IMR-90 (cell line): ENCODE data around the gene PRKAG2. TPM values are rescaled to one million over a fixed set of nuclear protein-coding genes. Genes with fewer than 3 reads are reported as not detected.
"Not testable (repeated sequence)": the region's sequence is repeated elsewhere in the genome, so short reads cannot be mapped to it uniquely, and the experiment has no call there.

Experiments
- ATAC-seq: fragments of 200-7000 bp; cut with Tn5 transposase; 2 replicates; pipeline ENCODE4 v1.9.1; 2020; ENCODE audit warnings: low read depth, mild to moderate bottlenecking, moderate library complexity
- BruUV-seq: library from RNA; stranded (reverse); fragments of 400-500 nt; replicated peaks from 2 replicates; lab custom pipeline; 2021; lab: Mats Ljungman, UMichigan
- CTCF ChIA-PET: fragments of 300-600 bp; formaldehyde crosslinking; extraction: SDS; loops from one replicate; lab custom pipeline; 2021; ENCODE audit warnings: antibody characterized with exemption; lab: Yijun Ruan, JAX
- POLR2A ChIA-PET: fragments of 300-600 bp; sonication (Branson Sonifier 250); formaldehyde crosslinking; loops from one replicate; lab custom pipeline; 2022; ENCODE audit warnings: antibody characterized with exemption; ENCODE audit not compliant: unreplicated experiment; lab: Charles Lee
- DNase-seq: peaks from one replicate; pipeline ENCODE4 v3.0.0; 2013
- H2AFZ ChIP-seq: replicated peaks from 2 replicates; pipeline ENCODE3; 2013; ENCODE audit warnings: low read length, mild to moderate bottlenecking; ENCODE audit not compliant: poor library complexity
- H2AK5ac ChIP-seq: 2 replicates; pipeline ENCODE4 v1.6.1; 2013; ENCODE audit warnings: low read depth, low read length, inconsistent platforms
- H2AK9ac ChIP-seq: replicated peaks from 2 replicates; pipeline ENCODE3; 2013; ENCODE audit warnings: mild to moderate bottlenecking, low read depth, low read length, moderate library complexity; ENCODE audit not compliant: poor library complexity
- H2BK120ac ChIP-seq: 2 replicates; pipeline ENCODE4 v1.6.1; 2013; ENCODE audit warnings: low read depth, low read length, inconsistent platforms
- H2BK15ac ChIP-seq: 3 replicates; pipeline ENCODE4 v1.6.1; 2013; ENCODE audit warnings: low read depth, low read length, inconsistent platforms
- H2BK20ac ChIP-seq: 2 replicates; pipeline ENCODE4 v1.6.1; 2013; ENCODE audit warnings: low read depth, mild to moderate bottlenecking, inconsistent platforms, low read length, moderate library complexity
- H2BK5ac ChIP-seq: 2 replicates; pipeline ENCODE4 v1.6.1; 2013; ENCODE audit warnings: mild to moderate bottlenecking, low read depth, low read length, inconsistent platforms; ENCODE audit not compliant: poor library complexity, severe bottlenecking
- H3K14ac ChIP-seq: replicated peaks from 2 replicates; pipeline ENCODE4 v1.6.1; 2013; ENCODE audit warnings: low read depth, low read length, inconsistent platforms
- H3K18ac ChIP-seq: 2 replicates; pipeline ENCODE4 v1.6.1; 2013; ENCODE audit warnings: low read depth, low read length, control low read depth
- H3K23ac ChIP-seq: 2 replicates; pipeline ENCODE4 v1.6.1; 2013; ENCODE audit warnings: low read depth, low read length, inconsistent platforms
- H3K27ac ChIP-seq: 2 replicates; pipeline ENCODE4 v1.5.1; 2013; ENCODE audit warnings: mild to moderate bottlenecking, control low read depth, low read length; ENCODE audit not compliant: insufficient read depth
- H3K27me3 ChIP-seq: 2 replicates; pipeline ENCODE4 v1.6.1; 2013; ENCODE audit warnings: low read length; ENCODE audit not compliant: control insufficient read depth, insufficient read depth
- H3K36me3 ChIP-seq: 2 replicates; pipeline ENCODE4 v1.6.1; 2013; ENCODE audit warnings: low read length, mixed read lengths; ENCODE audit not compliant: control insufficient read depth, insufficient read depth
- H3K4ac ChIP-seq: 2 replicates; pipeline ENCODE4 v1.6.1; 2013; ENCODE audit warnings: low read depth, low read length, inconsistent platforms
- H3K4me1 ChIP-seq: 2 replicates; pipeline ENCODE4 v1.6.1; 2013; ENCODE audit warnings: low read length, mixed read lengths; ENCODE audit not compliant: control insufficient read depth, insufficient read depth
- H3K4me2 ChIP-seq: 2 replicates; pipeline ENCODE4 v1.6.1; 2013; ENCODE audit warnings: low read depth, mild to moderate bottlenecking, control low read depth, low read length, moderate library complexity
- H3K4me3 ChIP-seq: 2 replicates; pipeline ENCODE4 v1.5.1; 2013; ENCODE audit warnings: low read depth, mild to moderate bottlenecking, control low read depth, low read length, moderate library complexity; ENCODE audit not compliant: insufficient read depth
- H3K56ac ChIP-seq: 2 replicates; pipeline ENCODE4 v1.6.1; 2013; ENCODE audit warnings: low read length, inconsistent platforms; ENCODE audit not compliant: insufficient read depth; ENCODE audit errors: extremely low read depth
- H3K79me1 ChIP-seq, 2 experiments: 2 replicates each; pipeline ENCODE4 v1.6.1; 2013; ENCODE audit warnings: low read length in 2 of 2, inconsistent platforms in 1 of 2, low read depth in 1 of 2
- H3K9ac ChIP-seq: 2 replicates; pipeline ENCODE4 v1.6.1; 2013; ENCODE audit warnings: low read depth, low read length, control low read depth
- H3K9me1 ChIP-seq: 2 replicates; pipeline ENCODE4 v1.6.1; 2013; ENCODE audit warnings: low read length, inconsistent platforms; ENCODE audit not compliant: insufficient read depth
- H3K9me3 ChIP-seq: 2 replicates; pipeline ENCODE4 v1.6.1; 2013; ENCODE audit warnings: low read length; ENCODE audit not compliant: control insufficient read depth, insufficient read depth
- H4K20me1 ChIP-seq: 2 replicates; pipeline ENCODE4 v1.6.1; 2013; ENCODE audit warnings: low read length, inconsistent platforms; ENCODE audit not compliant: insufficient read depth
- H4K5ac ChIP-seq: 2 replicates; pipeline ENCODE4 v1.6.1; 2013; ENCODE audit warnings: mild to moderate bottlenecking, low read depth, low read length, control low read depth
- H4K8ac ChIP-seq, 2 experiments: 2 replicates each; pipeline ENCODE4 v1.6.1; 2013; ENCODE audit warnings: low read depth in 2 of 2, low read length in 2 of 2, control low read depth in 1 of 2, inconsistent platforms in 1 of 2
- H4K91ac ChIP-seq: 2 replicates; pipeline ENCODE4 v1.6.1; 2013; ENCODE audit warnings: low read depth, low read length, inconsistent platforms; ENCODE audit not compliant: insufficient read depth
- BHLHE40 ChIP-seq: fragments of 150-350 bp; IDR thresholded peaks from 2 replicates; pipeline ENCODE4 v1.6.1; 2016; ENCODE audit warnings: mild to moderate bottlenecking, low read depth, low read length
- CEBPB ChIP-seq: IDR thresholded peaks from 2 replicates; pipeline ENCODE4 v1.6.1; 2012; ENCODE audit warnings: low read depth, low read length, improper control_type of control experiment
- CTCF ChIP-seq: conservative IDR thresholded peaks from 2 replicates; pipeline ENCODE4 v1.5.1; 2012; ENCODE audit warnings: mild to moderate bottlenecking, low read depth, low read length, improper control_type of control experiment
- MAZ ChIP-seq: IDR thresholded peaks from 2 replicates; pipeline ENCODE4 v1.6.1; 2012; ENCODE audit warnings: low read depth, mild to moderate bottlenecking, low read length, improper control_type of control experiment, moderate library complexity, borderline replicate concordance
- MXI1 ChIP-seq: IDR thresholded peaks from 2 replicates; pipeline ENCODE4 v1.6.1; 2012; ENCODE audit warnings: low read depth, mild to moderate bottlenecking, low read length, moderate library complexity, borderline replicate concordance
- POLR2A ChIP-seq: IDR thresholded peaks from 2 replicates; pipeline ENCODE4 v1.6.1; 2012; ENCODE audit warnings: mild to moderate bottlenecking, low read depth, low read length
- SMC3 ChIP-seq: fragments of 150-350 bp; IDR thresholded peaks from 2 replicates; pipeline ENCODE4 v1.6.1; 2016; ENCODE audit warnings: low read depth, mild to moderate bottlenecking, antibody characterized with exemption, low read length, moderate library complexity
- WGBS, 2 experiments: methylation state at CpG; one replicate each; pipeline versions ENCODE4 v1.1.5 to v1.1.7; 2013; ENCODE audit warnings: missing lambda C conversion rate in 2 of 2; ENCODE audit not compliant: insufficient read length in 1 of 2; ENCODE audit errors: extremely low coverage in 2 of 2; 5-methylcytosine and 5-hydroxymethylcytosine counted together
- dilution Hi-C: fragments of 300-500 bp; cut with HindIII; formaldehyde crosslinking; loops from one replicate; pipeline ENCODE4 v1.14.3; 2018; ENCODE audit warnings: low sequenced_read_pairs; ENCODE audit not compliant: unreplicated experiment
- in situ Hi-C: fragments of 300-500 bp; cut with MboI; formaldehyde crosslinking; loops from 3 replicates; pipeline ENCODE4 v1.14.3; 2019; ENCODE audit warnings: low sequenced_read_pairs, inconsistent platforms, mixed read lengths
- intact Hi-C: fragments of 100-400 bp; cut with micrococcal nuclease; formaldehyde crosslinking; loops from 2 replicates; pipeline ENCODE4 v1.10.0; 2022
- polyA plus RNA-seq, 3 experiments: library from polyadenylated mRNA; depleted of rRNA; stranded (reverse); fragments of >200 nt; gene quantifications; 2 replicates each; pipeline ENCODE4 v1.2.3, GENCODE V29; 2012; ENCODE audit warnings: low replicate concordance in 1 of 3
- total RNA-seq: library from RNA; depleted of rRNA; stranded (reverse); fragments of >200 nt; gene quantifications from 2 replicates; pipeline ENCODE4 v1.2.3, GENCODE V29; 2012

The PRKAG2 gene
- total and polyA plus RNA-seq, 2 of the 4 experiments (the other 2 are of a cell fraction) = 15.4 to 21.6 TPM

- peak overlapping the region; percentile 98 for H3K23ac ChIP-seq
- H3K79me1 ChIP-seq = peaks cover 3 to 35% of the 10 kb centered on the region in 2 experiments; a peak in 2 of 4 replicates
- peak overlapping the region; percentile 47 for H3K4me2 ChIP-seq
- peak overlapping the region; percentile 65 for H4K91ac ChIP-seq
- WGBS, 2 experiments = 1% methylated on average over 23 of the region's 118 CpGs; no CpG with 5 or more reads in 1 of the 2 experiments
- peak overlapping the region; percentile 86 for H3K14ac ChIP-seq
- H3K27ac ChIP-seq = peak overlapping the region; percentile 91
- ChIA-PET POLR2A (interaction anchor here (0.6 to 1.2 kb wide), 3 partner anchors 19 to 256 kb away, joined by 3 to 4 read pairs (median 3); no protein-coding TSS in a partner anchor), CTCF (interaction anchor here (1.1 kb wide), 1 partner anchor 70 kb away, joined by 3 read pairs; no protein-coding TSS in a partner anchor)
- ATAC-seq (peak; percentile 73), DNase-seq (peak; percentile 20)
- 0 out of 3 replicates have a peak overlapping the region, but pooled peaks have one; percentile 52 for H2BK15ac ChIP-seq
- peak overlapping the region in 1 of 2 experiments; percentile 68; a peak in 1 of 4 replicates for H4K8ac ChIP-seq
- peak overlapping the region; percentile 85 for H2AFZ ChIP-seq
- peak overlapping the region; percentile 97 for H3K56ac ChIP-seq
- H3K18ac ChIP-seq, H3K27me3 ChIP-seq, H3K9me1 ChIP-seq, dilution Hi-C loops, in situ Hi-C loops, H3K4me1 ChIP-seq, BruUV-seq, H3K9me3 ChIP-seq, H3K36me3 ChIP-seq, H2BK20ac ChIP-seq, H4K5ac ChIP-seq: not testable (repeated sequence)
- peak overlapping the region; percentile 91; the same call in 1 of the 2 replicates for H2AK5ac ChIP-seq
- intact Hi-C loops = loop anchor here (1.0 to 2.0 kb wide), 4 partner anchors 58 to 240 kb away; no protein-coding TSS in a partner anchor
- H2BK120ac ChIP-seq = peak overlapping the region; percentile 52
- H3K4ac ChIP-seq = peak overlapping the region; percentile 89
- H4K20me1 ChIP-seq = peaks cover 48% of the 10 kb centered on the region
- H2BK5ac ChIP-seq = peak overlapping the region; percentile 90
- H3K4me3 ChIP-seq = peak overlapping the region; percentile 74
- peak; percentile 17; the same call in 1 of the 2 replicates for TF ChIP-seq CTCF
- peak; percentile 33; the same call in 1 of the 2 replicates for TF ChIP-seq BHLHE40
- 0 out of 2 replicates have a peak, but pooled peaks have one; percentile 65 for TF ChIP-seq POLR2A
- TF ChIP-seq SMC3 = peak; percentile 26
- peak; percentile 69; the same call in 1 of the 2 replicates for TF ChIP-seq CEBPB
- peak; percentile 38; the same call in 1 of the 2 replicates for TF ChIP-seq MXI1
- TF ChIP-seq MAZ = peak; percentile 39; the same call in 1 of the 2 replicates
- H3K9ac ChIP-seq = peak overlapping the region; percentile 87
- peak overlapping the region; percentile 76 for H2AK9ac ChIP-seq
Measured at GRCh38 chr7:151518947-151519764, 357.8 kb downstream of the PRKAG2 start.
